DOHH2 (cell line): Measurements from ENCODE around the gene MS4A7.

Experiments used
- H3F3A ChIP-seq: fragments of 200-600 bp; sonication (generic), shearing (Covaris generic); 2 replicates; pipeline ENCODE4 v1.6.0; 2016; ENCODE audit warnings: antibody characterized with exemption, mild to moderate bottlenecking; ENCODE audit not compliant: control insufficient read depth, insufficient read depth
- H3K27ac ChIP-seq: fragments of 200-600 bp; sonication (generic); 2 replicates; pipeline ENCODE4 v1.5.1; 2014; ENCODE audit warnings: low read depth, mild to moderate bottlenecking, low read length, moderate library complexity
- H3K27me3 ChIP-seq: fragments of 200-600 bp; sonication (generic); 2 replicates; pipeline ENCODE4 v1.6.1; 2014; ENCODE audit warnings: mild to moderate bottlenecking, low read length, mixed read lengths; ENCODE audit not compliant: control insufficient read depth
- H3K36me3 ChIP-seq: fragments of 200-600 bp; sonication (generic); 2 replicates; pipeline ENCODE4 v1.6.1; 2014; ENCODE audit warnings: mild to moderate bottlenecking, low read length, moderate library complexity, mixed read lengths; ENCODE audit not compliant: control insufficient read depth
- H3K4me1 ChIP-seq: fragments of 200-600 bp; sonication (generic); 2 replicates; pipeline ENCODE4 v1.6.1; 2014; ENCODE audit warnings: mild to moderate bottlenecking, low read length, mixed read lengths; ENCODE audit not compliant: control insufficient read depth
- H3K4me2 ChIP-seq: fragments of 200-600 bp; sonication (generic); 2 replicates; pipeline ENCODE4 v1.6.0; 2014; ENCODE audit warnings: mild to moderate bottlenecking, low read length, moderate library complexity
- H3K4me3 ChIP-seq: fragments of 200-600 bp; sonication (generic); 2 replicates; pipeline ENCODE4 v1.5.1; 2014; ENCODE audit warnings: mild to moderate bottlenecking, low read length, mixed read lengths
- H3K79me2 ChIP-seq: fragments of 200-600 bp; sonication (generic); 2 replicates; pipeline ENCODE4 v1.6.1; 2014; ENCODE audit warnings: mild to moderate bottlenecking, low read length, mixed read lengths; ENCODE audit not compliant: control insufficient read depth
- H3K9me2 ChIP-seq: fragments of 200-600 bp; sonication (generic); replicated peaks from 2 replicates; pipeline ENCODE4 v1.6.1; 2014; ENCODE audit warnings: mild to moderate bottlenecking, low read length, mixed read lengths; ENCODE audit not compliant: control insufficient read depth
- H3K9me3 ChIP-seq: fragments of 200-600 bp; sonication (generic); 2 replicates; pipeline ENCODE4 v1.6.1; 2014; ENCODE audit warnings: antibody characterized with exemption, low read length, mixed read lengths; ENCODE audit not compliant: control insufficient read depth, insufficient read depth
- H4K20me1 ChIP-seq: fragments of 200-600 bp; sonication (generic); 2 replicates; pipeline ENCODE4 v1.6.0; 2014; ENCODE audit warnings: low read depth, mild to moderate bottlenecking, antibody characterized with exemption, low read length, moderate library complexity; ENCODE audit not compliant: control insufficient read depth, insufficient read depth
- CTCF ChIP-seq: fragments of 200-600 bp; sonication (generic); IDR thresholded peaks from one replicate; pipeline ENCODE4 v1.5.1; 2014; ENCODE audit warnings: antibody characterized with exemption, mild to moderate bottlenecking, low read depth, low read length; ENCODE audit not compliant: poor library complexity, severe bottlenecking
- EZH2phosphoT487 ChIP-seq: fragments of 200-600 bp; sonication (generic); IDR thresholded peaks from 2 replicates; pipeline ENCODE4 v1.6.1; 2017; ENCODE audit warnings: borderline replicate concordance, mild to moderate bottlenecking, antibody characterized with exemption, low read length, moderate library complexity, mixed read lengths

Gene MS4A7

DNA sequence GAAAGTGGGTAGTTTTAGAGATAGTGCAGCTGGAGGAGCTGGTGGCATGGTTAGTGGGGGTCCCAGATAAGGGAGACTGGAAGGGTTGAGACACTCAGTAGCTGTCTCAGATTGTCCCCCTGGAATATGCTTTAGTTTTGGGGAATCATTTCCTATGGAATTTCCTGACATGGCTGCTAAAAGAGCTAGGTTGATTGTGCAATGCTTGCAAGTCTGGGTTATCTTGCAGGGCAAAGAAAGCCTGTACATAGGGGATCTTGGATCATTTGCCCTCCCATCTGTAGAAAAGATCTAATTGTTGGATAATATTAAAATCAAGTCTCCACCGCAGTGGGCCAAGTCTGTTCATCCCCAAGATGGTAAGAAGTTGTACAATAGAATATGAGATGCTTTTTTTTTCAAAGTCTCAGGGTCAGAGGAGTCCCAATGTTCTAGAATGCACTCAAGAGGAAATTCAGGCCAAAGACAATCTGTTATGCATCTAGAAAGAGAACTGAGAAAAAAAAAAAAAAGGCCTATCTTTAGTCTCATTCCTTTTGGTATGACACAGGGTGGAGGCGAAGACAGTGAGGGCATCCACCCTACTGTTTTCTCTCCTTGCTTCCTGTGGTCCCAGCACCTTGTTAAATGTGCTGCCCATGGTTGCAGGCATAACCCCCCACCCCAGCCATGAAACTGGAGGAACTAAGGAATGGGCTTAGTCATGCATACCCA, 31.1 kb upstream of the MS4A7 start:
- no peaks in the 10 kb centered on the region for H4K20me1 ChIP-seq
- H3K4me1 ChIP-seq: peaks cover 6% of the 10 kb centered on the region
- H3K4me3 ChIP-seq: no peak overlapping the region
- H3F3A ChIP-seq: no peaks in the 10 kb centered on the region
- no peak overlapping the region for H3K27ac ChIP-seq
- H3K9me2 ChIP-seq: no peaks in the 10 kb centered on the region
- H3K27me3 ChIP-seq: no peaks in the 10 kb centered on the region
- no peaks in the 10 kb centered on the region for H3K79me2 ChIP-seq
- H3K36me3 ChIP-seq: no peaks in the 10 kb centered on the region
- no peak overlapping the region for H3K4me2 ChIP-seq
- TF ChIP-seq EZH2phosphoT487 (no peak), CTCF (no peak)
- no peaks in the 10 kb centered on the region for H3K9me3 ChIP-seq

DNA sequence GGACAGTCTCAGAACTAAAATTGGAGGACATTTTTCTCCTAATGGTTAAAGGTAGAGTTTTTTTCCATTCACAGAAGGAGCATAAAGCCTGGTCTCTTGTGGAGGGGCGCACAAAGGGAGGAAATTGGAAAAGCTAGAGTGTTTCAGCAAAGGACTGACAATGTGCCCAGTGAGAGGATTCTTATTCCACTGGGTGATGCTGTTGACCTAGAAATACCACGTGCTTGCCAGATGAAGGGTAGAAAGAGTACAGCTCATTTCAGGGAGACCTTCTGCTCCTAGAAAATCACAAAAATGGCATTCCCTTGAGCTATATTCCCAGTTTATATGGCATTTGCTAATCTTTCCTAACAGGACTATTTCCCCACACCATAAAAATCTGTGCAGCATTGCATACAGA, 30.2 kb upstream of the MS4A7 start:
- Histone ChIP-seq H3K4me3 (no peak overlapping the region), H3K9me3 (no peaks in the 10 kb centered on the region), H4K20me1 (no peaks in the 10 kb centered on the region), H3K4me1 (peaks cover 6% of the 10 kb centered on the region), H3K36me3 (no peaks in the 10 kb centered on the region), H3K79me2 (no peaks in the 10 kb centered on the region), H3K9me2 (no peaks in the 10 kb centered on the region), H3K4me2 (no peak overlapping the region), H3K27ac (no peak overlapping the region), H3F3A (no peaks in the 10 kb centered on the region), H3K27me3 (no peaks in the 10 kb centered on the region)
- TF ChIP-seq EZH2phosphoT487 (no peak), CTCF (peak; percentile 37)

DNA sequence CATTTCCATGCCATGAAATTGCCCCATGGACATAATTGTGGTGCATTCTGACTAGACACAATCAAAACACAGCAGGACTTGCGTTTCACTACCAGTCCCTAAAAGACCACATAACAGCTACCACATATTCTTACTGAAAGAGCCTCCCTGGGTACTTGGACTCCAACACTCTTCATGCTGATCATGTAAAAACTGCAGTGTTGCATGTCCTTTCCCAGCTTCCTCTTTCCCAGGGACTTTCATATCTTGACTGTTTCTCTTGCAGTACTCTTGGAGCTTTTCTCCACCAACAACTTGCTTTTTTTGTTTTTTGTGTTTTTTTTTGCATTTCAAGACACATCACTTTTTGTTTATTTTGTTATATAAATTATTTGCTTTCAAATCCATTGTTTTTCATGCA, 28.3 kb upstream of the MS4A7 start:
- Histone ChIP-seq H3K36me3 (no peaks in the 10 kb centered on the region), H3K27ac (no peak overlapping the region), H3K4me1 (peaks cover 6% of the 10 kb centered on the region), H3K27me3 (no peaks in the 10 kb centered on the region), H3K9me2 (no peaks in the 10 kb centered on the region), H4K20me1 (no peaks in the 10 kb centered on the region), H3F3A (no peaks in the 10 kb centered on the region), H3K4me2 (no peak overlapping the region), H3K79me2 (no peaks in the 10 kb centered on the region), H3K4me3 (no peak overlapping the region), H3K9me3 (peaks cover 4% of the 10 kb centered on the region; the same call in 1 of the 2 replicates)
- TF ChIP-seq EZH2phosphoT487: no peak
- no peak for TF ChIP-seq CTCF
